HepG2 (cell line): ENCODE data around the gene AGXT. TPM values are rescaled to one million over a fixed set of nuclear protein-coding genes. Genes with fewer than 3 reads are reported as not detected.

ENCODE experiments used
- ATF7 ChIP-seq, 2 experiments: fragments of 450-650 bp in 1 of 2; sonication (generic) in 1 of 2; formaldehyde crosslinking in 1 of 2; IDR thresholded peaks; 2 replicates each; pipeline versions ENCODE4 v1.4.0 to v1.6.1; 2016 to 2020; ENCODE audit warnings: antibody characterized with exemption in 1 of 2, mild to moderate bottlenecking in 1 of 2, missing genetic modification reagents in 1 of 2
- CENPBD1 ChIP-seq: sonication (generic); formaldehyde crosslinking; IDR thresholded peaks from 2 replicates; pipeline ENCODE4 v1.8.0; 2022; ENCODE audit warnings: missing genetic modification reagents, low read depth, mild to moderate bottlenecking, borderline replicate concordance
- HOXD1 ChIP-seq: sonication (generic); formaldehyde crosslinking; IDR thresholded peaks from 2 replicates; pipeline ENCODE4 v1.5.0; 2020; ENCODE audit warnings: missing genetic modification reagents
- NFE2 ChIP-seq: sonication (generic); formaldehyde crosslinking; IDR thresholded peaks from 2 replicates; pipeline ENCODE4 v1.4.0; 2020; ENCODE audit warnings: missing genetic modification reagents
- PRDM10 ChIP-seq: sonication (generic); formaldehyde crosslinking; IDR thresholded peaks from 2 replicates; pipeline ENCODE4 v1.4.0; 2020; ENCODE audit warnings: low read depth, missing genetic modification reagents
- SPEN ChIP-seq: sonication (generic); formaldehyde crosslinking; IDR thresholded peaks from 2 replicates; pipeline ENCODE4 v1.5.1; 2020; ENCODE audit warnings: low read depth, mild to moderate bottlenecking, missing genetic modification reagents
- TCF7L2 ChIP-seq: IDR thresholded peaks from 2 replicates; pipeline ENCODE4 v1.6.1; 2011; ENCODE audit warnings: mild to moderate bottlenecking, low read depth, low read length, moderate library complexity
- ZBTB20 ChIP-seq: sonication (generic); formaldehyde crosslinking; IDR thresholded peaks from 2 replicates; pipeline ENCODE4 v1.8.1; 2023; ENCODE audit warnings: missing genetic modification reagents, low read depth, mild to moderate bottlenecking, borderline replicate concordance
- ZFYVE20 ChIP-seq: sonication (generic); formaldehyde crosslinking; IDR thresholded peaks from 2 replicates; pipeline ENCODE4 v1.8.0; 2023; ENCODE audit warnings: low read depth, mild to moderate bottlenecking, moderate library complexity, missing genetic modification reagents, borderline replicate concordance
- ZNF260 ChIP-seq: sonication (generic); formaldehyde crosslinking; IDR thresholded peaks from 2 replicates; pipeline ENCODE4 v1.4.0; 2020; ENCODE audit warnings: missing genetic modification reagents, low read depth, mild to moderate bottlenecking, borderline replicate concordance
- ZNF3 ChIP-seq: IDR thresholded peaks from 2 replicates; pipeline ENCODE4 v1.7.0; 2017; ENCODE audit warnings: inconsistent platforms
- ZNF749 ChIP-seq: sonication (generic); formaldehyde crosslinking; IDR thresholded peaks from 2 replicates; pipeline ENCODE4 v1.8.0; 2022; ENCODE audit warnings: mild to moderate bottlenecking, missing genetic modification reagents, moderate library complexity, borderline replicate concordance
- polyA plus RNA-seq, 8 experiments: library from polyadenylated mRNA; depleted of rRNA in 3 of 8; stranded (reverse) in 7 of 8; unstranded in 1 of 8; fragments of >200 nt; fragmentation: Illumina TruSeq in 4 of 8; extraction: Trizol in 4 of 8; gene quantifications; 2 replicates each; pipeline versions ENCODE4 v1.2.1 to v1.2.3, GENCODE V29; 2011 to 2016; ENCODE audit warnings: low read depth in 4 of 8, missing spikeins in 1 of 8, mixed read lengths in 1 of 8; ENCODE audit not compliant: insufficient read depth in 1 of 8
- total RNA-seq, 5 experiments: library from RNA; depleted of rRNA; stranded (reverse); fragments of >200 nt; fragmentation: Illumina TruSeq; extraction: Trizol; gene quantifications; 2 replicates each; pipeline ENCODE4 v1.2.3, GENCODE V29; 2016; ENCODE audit warnings: low read depth in 1 of 5
- TF ChIP-seq, protein P1 (sequence below): fragments of 450-650 bp; IDR thresholded peaks from 2 replicates; pipeline ENCODE4 v1.6.1; 2017; ENCODE audit warnings: mild to moderate bottlenecking
- TF ChIP-seq, protein P2 (sequence below): sonication (generic); formaldehyde crosslinking; IDR thresholded peaks from 2 replicates; pipeline ENCODE4 v1.5.0; 2020; ENCODE audit warnings: missing genetic modification reagents
- TF ChIP-seq, protein P3 (sequence below): sonication (generic); formaldehyde crosslinking; IDR thresholded peaks from 2 replicates; pipeline ENCODE4 v1.5.0; 2020; ENCODE audit warnings: missing genetic modification reagents, mild to moderate bottlenecking, borderline replicate concordance

AGXT gene
- total and polyA plus RNA-seq, 2 of the 13 experiments (the other 11 are each of a cell fraction or from before 2014, with no cell fraction given), result 41.9 to 96.1 TPM

DNA sequence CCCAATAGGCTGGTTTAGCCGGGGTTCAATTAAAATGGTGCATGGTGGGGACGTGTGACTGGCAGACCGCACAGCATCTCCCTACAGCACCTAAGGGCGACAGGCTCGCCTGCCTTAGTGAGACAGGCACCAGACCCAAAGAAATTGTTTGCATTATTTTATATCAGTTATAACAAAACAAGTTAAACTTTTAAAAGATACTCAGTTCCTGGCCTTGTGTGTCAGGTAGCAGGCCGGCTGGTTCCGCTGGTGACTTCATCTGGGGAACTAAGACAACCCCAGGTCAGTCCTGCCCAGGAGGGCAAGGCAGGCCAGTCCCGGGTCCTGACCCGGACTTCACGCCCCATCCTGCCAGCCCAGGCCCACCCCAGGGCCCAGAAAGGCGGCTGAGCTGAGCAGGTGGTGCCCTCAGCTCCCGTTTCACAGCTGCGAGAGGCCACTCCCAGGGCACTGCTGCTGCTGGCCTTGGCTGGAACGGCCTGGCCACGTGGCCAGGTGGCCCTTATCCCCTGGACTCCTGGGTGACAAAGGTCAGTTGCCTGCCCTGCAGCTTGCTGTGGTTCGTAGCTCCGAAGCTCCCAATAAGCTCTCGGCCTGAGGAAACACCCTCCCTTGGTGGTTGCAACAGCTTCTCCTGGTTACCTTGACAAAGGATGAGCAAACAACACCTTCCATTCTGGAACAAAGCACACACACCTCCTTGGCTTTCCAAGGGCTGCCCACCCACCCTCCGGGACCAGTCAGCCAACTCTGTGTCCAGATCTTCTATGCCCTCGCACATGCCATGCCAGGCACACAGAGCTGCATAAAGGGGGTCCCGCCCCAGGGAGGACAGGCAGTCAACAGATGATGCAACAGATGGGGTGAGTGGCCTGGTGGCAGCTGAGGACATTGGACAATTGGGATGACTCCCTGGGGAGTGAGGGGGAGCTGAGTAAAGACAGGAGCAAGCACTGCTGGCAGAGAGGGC, 11.3 kb upstream of the AGXT start (continued):
- peak; percentile 97; the same call in 1 of the 2 replicates for TF ChIP-seq ZBTB20 (CRISPR knock-in tag)
- no peak; the same call in 1 of the 2 replicates for TF ChIP-seq ZNF260
- peak; percentile 68; the same call in 1 of the 2 replicates for TF ChIP-seq ATF7 (IDR thresholded peaks at IDR 0.05)
- TF ChIP-seq ATF7 (CRISPR knock-in tag; IDR thresholded peaks at IDR 0.05), result peak; percentile 88
- TF ChIP-seq HOXD1 (CRISPR knock-in tag), result peak; percentile 82
- peak; percentile 86 for TF ChIP-seq PRDM10 (CRISPR knock-in tag)
- TF ChIP-seq SPEN, result peak; percentile 99
- TF ChIP-seq ZNF3, result 0 out of 2 replicates have a peak, but pooled peaks have one; percentile 63
- TF ChIP-seq NFE2 (CRISPR knock-in tag), result no peak
- TF ChIP-seq, protein P1, sequence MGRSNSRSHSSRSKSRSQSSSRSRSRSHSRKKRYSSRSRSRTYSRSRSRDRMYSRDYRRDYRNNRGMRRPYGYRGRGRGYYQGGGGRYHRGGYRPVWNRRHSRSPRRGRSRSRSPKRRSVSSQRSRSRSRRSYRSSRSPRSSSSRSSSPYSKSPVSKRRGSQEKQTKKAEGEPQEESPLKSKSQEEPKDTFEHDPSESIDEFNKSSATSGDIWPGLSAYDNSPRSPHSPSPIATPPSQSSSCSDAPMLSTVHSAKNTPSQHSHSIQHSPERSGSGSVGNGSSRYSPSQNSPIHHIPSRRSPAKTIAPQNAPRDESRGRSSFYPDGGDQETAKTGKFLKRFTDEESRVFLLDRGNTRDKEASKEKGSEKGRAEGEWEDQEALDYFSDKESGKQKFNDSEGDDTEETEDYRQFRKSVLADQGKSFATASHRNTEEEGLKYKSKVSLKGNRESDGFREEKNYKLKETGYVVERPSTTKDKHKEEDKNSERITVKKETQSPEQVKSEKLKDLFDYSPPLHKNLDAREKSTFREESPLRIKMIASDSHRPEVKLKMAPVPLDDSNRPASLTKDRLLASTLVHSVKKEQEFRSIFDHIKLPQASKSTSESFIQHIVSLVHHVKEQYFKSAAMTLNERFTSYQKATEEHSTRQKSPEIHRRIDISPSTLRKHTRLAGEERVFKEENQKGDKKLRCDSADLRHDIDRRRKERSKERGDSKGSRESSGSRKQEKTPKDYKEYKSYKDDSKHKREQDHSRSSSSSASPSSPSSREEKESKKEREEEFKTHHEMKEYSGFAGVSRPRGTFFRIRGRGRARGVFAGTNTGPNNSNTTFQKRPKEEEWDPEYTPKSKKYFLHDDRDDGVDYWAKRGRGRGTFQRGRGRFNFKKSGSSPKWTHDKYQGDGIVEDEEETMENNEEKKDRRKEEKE, result no peak
- TF ChIP-seq CENPBD1 (CRISPR knock-in tag), result no peak; the same call in 1 of the 2 replicates
- peak; percentile 97 for TF ChIP-seq ZNF749 (CRISPR knock-in tag)
- no peak for TF ChIP-seq TCF7L2
- TF ChIP-seq, protein P2, sequence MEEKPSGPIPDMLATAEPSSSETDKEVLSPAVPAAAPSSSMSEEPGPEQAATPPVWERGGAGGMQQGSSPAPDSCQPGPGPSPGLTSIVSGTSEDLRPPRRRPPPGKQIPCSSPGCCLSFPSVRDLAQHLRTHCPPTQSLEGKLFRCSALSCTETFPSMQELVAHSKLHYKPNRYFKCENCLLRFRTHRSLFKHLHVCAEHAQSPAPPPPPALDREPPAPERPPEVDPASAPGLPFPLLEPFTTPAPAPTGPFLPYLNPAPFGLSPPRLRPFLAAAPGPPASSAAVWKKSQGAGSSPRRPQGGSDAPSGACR (CRISPR knock-in tag), result peak; percentile 96
- TF ChIP-seq, protein P3, sequence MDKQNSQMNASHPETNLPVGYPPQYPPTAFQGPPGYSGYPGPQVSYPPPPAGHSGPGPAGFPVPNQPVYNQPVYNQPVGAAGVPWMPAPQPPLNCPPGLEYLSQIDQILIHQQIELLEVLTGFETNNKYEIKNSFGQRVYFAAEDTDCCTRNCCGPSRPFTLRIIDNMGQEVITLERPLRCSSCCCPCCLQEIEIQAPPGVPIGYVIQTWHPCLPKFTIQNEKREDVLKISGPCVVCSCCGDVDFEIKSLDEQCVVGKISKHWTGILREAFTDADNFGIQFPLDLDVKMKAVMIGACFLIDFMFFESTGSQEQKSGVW, result 0 out of 2 replicates have a peak, but pooled peaks have one; percentile 84
- 0 out of 2 replicates have a peak, but pooled peaks have one; percentile 81 for TF ChIP-seq ZFYVE20
